HepG2 (cell line): ENCODE measurements around the gene ACSS1.

Experiments used
- FOXA3 ChIP-seq: IDR thresholded peaks from 2 replicates; pipeline ENCODE4 v1.6.1; 2016; ENCODE audit warnings: missing genetic modification reagents, missing compliant biosample characterization
- SP1 ChIP-seq, 2 experiments: fragments of 450-650 bp in 1 of 2; sonication (generic) in 1 of 2; formaldehyde crosslinking in 1 of 2; IDR thresholded peaks; 2 replicates each; pipeline versions ENCODE4 v1.4.0 to v1.6.1; 2016 to 2020; ENCODE audit warnings: missing genetic modification reagents in 1 of 2
- TAF1 ChIP-seq: sonication (generic); formaldehyde crosslinking; IDR thresholded peaks from 2 replicates; pipeline ENCODE4 v1.4.0; 2020; ENCODE audit warnings: missing genetic modification reagents
- TF ChIP-seq, protein P1 (sequence below): sonication (generic); formaldehyde crosslinking; IDR thresholded peaks from 2 replicates; pipeline ENCODE4 v1.4.0; 2020; ENCODE audit warnings: low read depth, missing genetic modification reagents
- TF ChIP-seq, protein P2 (sequence below): sonication (generic); formaldehyde crosslinking; IDR thresholded peaks from 2 replicates; pipeline ENCODE4 v1.5.0; 2020; ENCODE audit warnings: mild to moderate bottlenecking, missing genetic modification reagents, moderate library complexity
- TF ChIP-seq, protein P3 (sequence below): sonication (generic); formaldehyde crosslinking; IDR thresholded peaks from 2 replicates; pipeline ENCODE4 v1.5.1; 2020; ENCODE audit warnings: mild to moderate bottlenecking, missing genetic modification reagents
- TF ChIP-seq, protein P4 (sequence below): sonication (generic); formaldehyde crosslinking; IDR thresholded peaks from 2 replicates; pipeline ENCODE4 v1.5.1; 2020; ENCODE audit warnings: missing genetic modification reagents, mild to moderate bottlenecking, borderline replicate concordance
- TF ChIP-seq, protein P5 (sequence below): sonication (generic); IDR thresholded peaks from 2 replicates; pipeline ENCODE4 v1.6.1; 2016; ENCODE audit warnings: low read depth, borderline replicate concordance

DNA sequence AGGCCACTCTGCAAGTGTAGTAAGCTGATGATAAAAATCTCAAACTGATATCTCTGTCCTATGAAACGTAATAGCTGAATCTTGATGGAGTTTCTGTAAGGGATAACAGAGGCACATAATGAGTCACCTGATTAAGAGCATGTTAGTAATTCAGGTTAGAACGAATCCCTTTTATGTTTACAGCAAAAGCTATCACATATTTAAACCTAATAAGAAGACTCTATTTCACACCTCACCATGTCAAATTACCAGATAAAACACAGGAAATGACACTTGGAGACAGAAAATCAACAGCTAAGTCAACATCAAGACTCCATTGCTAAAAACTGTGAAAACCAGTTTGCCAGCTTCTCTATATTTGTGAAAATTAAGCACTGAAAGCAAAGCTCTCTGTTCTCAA, 97.1 kb downstream of the ACSS1 start:
- TF ChIP-seq TAF1 (CRISPR knock-in tag) (no peak), FOXA3 (CRISPR knock-in tag) (no peak), SP1 (IDR thresholded peaks at IDR 0.05) (no peak), SP1 (CRISPR knock-in tag; IDR thresholded peaks at IDR 0.05) (no peak)
- TF ChIP-seq, protein P1, sequence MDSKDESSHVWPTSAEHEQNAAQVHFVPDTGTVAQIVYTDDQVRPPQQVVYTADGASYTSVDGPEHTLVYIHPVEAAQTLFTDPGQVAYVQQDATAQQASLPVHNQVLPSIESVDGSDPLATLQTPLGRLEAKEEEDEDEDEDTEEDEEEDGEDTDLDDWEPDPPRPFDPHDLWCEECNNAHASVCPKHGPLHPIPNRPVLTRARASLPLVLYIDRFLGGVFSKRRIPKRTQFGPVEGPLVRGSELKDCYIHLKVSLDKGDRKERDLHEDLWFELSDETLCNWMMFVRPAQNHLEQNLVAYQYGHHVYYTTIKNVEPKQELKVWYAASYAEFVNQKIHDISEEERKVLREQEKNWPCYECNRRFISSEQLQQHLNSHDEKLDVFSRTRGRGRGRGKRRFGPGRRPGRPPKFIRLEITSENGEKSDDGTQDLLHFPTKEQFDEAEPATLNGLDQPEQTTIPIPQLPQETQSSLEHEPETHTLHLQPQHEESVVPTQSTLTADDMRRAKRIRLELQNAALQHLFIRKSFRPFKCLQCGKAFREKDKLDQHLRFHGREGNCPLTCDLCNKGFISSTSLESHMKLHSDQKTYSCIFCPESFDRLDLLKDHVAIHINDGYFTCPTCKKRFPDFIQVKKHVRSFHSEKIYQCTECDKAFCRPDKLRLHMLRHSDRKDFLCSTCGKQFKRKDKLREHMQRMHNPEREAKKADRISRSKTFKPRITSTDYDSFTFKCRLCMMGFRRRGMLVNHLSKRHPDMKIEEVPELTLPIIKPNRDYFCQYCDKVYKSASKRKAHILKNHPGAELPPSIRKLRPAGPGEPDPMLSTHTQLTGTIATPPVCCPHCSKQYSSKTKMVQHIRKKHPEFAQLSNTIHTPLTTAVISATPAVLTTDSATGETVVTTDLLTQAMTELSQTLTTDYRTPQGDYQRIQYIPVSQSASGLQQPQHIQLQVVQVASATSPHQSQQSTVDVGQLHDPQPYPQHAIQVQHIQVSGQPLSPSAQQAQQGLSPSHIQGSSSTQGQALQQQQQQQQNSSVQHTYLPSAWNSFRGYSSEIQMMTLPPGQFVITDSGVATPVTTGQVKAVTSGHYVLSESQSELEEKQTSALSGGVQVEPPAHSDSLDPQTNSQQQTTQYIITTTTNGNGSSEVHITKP (CRISPR knock-in tag): no peak
- TF ChIP-seq, protein P2, sequence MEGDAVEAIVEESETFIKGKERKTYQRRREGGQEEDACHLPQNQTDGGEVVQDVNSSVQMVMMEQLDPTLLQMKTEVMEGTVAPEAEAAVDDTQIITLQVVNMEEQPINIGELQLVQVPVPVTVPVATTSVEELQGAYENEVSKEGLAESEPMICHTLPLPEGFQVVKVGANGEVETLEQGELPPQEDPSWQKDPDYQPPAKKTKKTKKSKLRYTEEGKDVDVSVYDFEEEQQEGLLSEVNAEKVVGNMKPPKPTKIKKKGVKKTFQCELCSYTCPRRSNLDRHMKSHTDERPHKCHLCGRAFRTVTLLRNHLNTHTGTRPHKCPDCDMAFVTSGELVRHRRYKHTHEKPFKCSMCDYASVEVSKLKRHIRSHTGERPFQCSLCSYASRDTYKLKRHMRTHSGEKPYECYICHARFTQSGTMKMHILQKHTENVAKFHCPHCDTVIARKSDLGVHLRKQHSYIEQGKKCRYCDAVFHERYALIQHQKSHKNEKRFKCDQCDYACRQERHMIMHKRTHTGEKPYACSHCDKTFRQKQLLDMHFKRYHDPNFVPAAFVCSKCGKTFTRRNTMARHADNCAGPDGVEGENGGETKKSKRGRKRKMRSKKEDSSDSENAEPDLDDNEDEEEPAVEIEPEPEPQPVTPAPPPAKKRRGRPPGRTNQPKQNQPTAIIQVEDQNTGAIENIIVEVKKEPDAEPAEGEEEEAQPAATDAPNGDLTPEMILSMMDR: no peak
- TF ChIP-seq, protein P3, sequence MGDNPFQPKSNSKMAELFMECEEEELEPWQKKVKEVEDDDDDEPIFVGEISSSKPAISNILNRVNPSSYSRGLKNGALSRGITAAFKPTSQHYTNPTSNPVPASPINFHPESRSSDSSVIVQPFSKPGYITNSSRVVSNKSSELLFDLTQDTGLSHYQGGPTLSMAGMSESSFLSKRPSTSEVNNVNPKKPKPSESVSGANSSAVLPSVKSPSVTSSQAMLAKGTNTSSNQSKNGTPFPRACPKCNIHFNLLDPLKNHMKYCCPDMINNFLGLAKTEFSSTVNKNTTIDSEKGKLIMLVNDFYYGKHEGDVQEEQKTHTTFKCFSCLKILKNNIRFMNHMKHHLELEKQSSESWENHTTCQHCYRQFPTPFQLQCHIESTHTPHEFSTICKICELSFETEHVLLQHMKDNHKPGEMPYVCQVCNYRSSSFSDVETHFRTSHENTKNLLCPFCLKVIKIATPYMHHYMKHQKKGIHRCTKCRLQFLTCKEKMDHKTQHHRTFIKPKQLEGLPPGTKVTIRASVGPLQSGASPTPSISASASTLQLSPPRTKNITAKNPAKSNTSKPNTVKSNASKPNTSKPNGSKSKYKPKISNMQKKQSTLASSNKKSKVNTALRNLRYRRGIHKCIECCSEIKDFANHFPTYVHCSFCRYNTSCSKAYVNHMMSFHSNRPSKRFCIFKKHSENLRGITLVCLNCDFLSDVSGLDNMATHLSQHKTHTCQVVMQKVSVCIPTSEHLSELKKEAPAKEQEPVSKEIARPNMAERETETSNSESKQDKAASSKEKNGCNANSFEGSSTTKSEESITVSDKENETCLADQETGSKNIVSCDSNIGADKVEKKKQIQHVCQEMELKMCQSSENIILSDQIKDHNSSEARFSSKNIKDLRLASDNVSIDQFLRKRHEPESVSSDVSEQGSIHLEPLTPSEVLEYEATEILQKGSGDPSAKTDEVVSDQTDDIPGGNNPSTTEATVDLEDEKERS: no peak
- TF ChIP-seq, protein P4, sequence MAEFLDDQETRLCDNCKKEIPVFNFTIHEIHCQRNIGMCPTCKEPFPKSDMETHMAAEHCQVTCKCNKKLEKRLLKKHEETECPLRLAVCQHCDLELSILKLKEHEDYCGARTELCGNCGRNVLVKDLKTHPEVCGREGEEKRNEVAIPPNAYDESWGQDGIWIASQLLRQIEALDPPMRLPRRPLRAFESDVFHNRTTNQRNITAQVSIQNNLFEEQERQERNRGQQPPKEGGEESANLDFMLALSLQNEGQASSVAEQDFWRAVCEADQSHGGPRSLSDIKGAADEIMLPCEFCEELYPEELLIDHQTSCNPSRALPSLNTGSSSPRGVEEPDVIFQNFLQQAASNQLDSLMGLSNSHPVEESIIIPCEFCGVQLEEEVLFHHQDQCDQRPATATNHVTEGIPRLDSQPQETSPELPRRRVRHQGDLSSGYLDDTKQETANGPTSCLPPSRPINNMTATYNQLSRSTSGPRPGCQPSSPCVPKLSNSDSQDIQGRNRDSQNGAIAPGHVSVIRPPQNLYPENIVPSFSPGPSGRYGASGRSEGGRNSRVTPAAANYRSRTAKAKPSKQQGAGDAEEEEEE (CRISPR knock-in tag): no peak
- TF ChIP-seq, protein P5, sequence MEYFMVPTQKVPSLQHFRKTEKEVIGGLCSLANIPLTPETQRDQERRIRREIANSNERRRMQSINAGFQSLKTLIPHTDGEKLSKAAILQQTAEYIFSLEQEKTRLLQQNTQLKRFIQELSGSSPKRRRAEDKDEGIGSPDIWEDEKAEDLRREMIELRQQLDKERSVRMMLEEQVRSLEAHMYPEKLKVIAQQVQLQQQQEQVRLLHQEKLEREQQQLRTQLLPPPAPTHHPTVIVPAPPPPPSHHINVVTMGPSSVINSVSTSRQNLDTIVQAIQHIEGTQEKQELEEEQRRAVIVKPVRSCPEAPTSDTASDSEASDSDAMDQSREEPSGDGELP: no peak
